NT2/D1 (cell line): ENCODE results near the gene PGLYRP2.
"Not testable (repeated sequence)": the region's sequence is repeated elsewhere in the genome, so short reads cannot be mapped to it uniquely, and the experiment has no call there.

ENCODE experiments used
- DNase-seq: peaks from one replicate; pipeline ENCODE4 v3.0.0-alpha.2; 2011; ENCODE audit warnings: low read depth, low spot score
- H3K27me3 ChIP-seq: 2 replicates; pipeline ENCODE4 v1.6.0; 2011; ENCODE audit warnings: mild to moderate bottlenecking; ENCODE audit not compliant: insufficient read length, insufficient read depth
- H3K36me3 ChIP-seq: 2 replicates; pipeline ENCODE4 v1.6.1; 2011; ENCODE audit warnings: mild to moderate bottlenecking, low read length, mixed read lengths; ENCODE audit not compliant: insufficient read depth, insufficient read length
- H3K4me1 ChIP-seq: 2 replicates; pipeline ENCODE4 v1.5.1; 2011; ENCODE audit not compliant: insufficient read depth, insufficient read length
- H3K4me3 ChIP-seq: 2 replicates; pipeline ENCODE4 v1.5.1; 2011; ENCODE audit warnings: low read depth; ENCODE audit not compliant: insufficient read length
- H3K9ac ChIP-seq: 2 replicates; pipeline ENCODE4 v1.6.0; 2011; ENCODE audit warnings: low read depth; ENCODE audit not compliant: insufficient read length
- H3K9me3 ChIP-seq: 2 replicates; pipeline ENCODE4 v1.5.1; 2011; ENCODE audit warnings: mild to moderate bottlenecking, low read length; ENCODE audit not compliant: insufficient read depth
- SUZ12 ChIP-seq: IDR thresholded peaks from 2 replicates; pipeline ENCODE4 v1.6.1; 2011; ENCODE audit not compliant: insufficient read length, insufficient read depth; ENCODE audit errors: extremely low read depth
- YY1 ChIP-seq: IDR thresholded peaks from 2 replicates; pipeline ENCODE4 v1.6.1; 2011; ENCODE audit not compliant: insufficient read length, insufficient read depth
- ZNF274 ChIP-seq: IDR thresholded peaks from 2 replicates; pipeline ENCODE4 v1.6.1; 2011; ENCODE audit warnings: mild to moderate bottlenecking, low read depth, low read length

The PGLYRP2 gene

GRCh38 chr19:15516363-15516762, 37.1 kb upstream of the PGLYRP2 start:
- H3K9ac ChIP-seq: no peak overlapping the region
- peaks cover 22% of the 10 kb centered on the region; the same call in 1 of the 2 replicates for H3K9me3 ChIP-seq
- no peaks in the 10 kb centered on the region for H3K36me3 ChIP-seq
- no peak overlapping the region for H3K4me3 ChIP-seq
- TF ChIP-seq YY1: no peak
- TF ChIP-seq SUZ12: no peak
- no peak for TF ChIP-seq ZNF274
- no peaks in the 10 kb centered on the region for H3K27me3 ChIP-seq
- no peaks in the 10 kb centered on the region for H3K4me1 ChIP-seq
- no peak for DNase-seq

GRCh38 chr19:15515227-15515625, 35.9 kb upstream of the PGLYRP2 start:
- DNase-seq, H3K36me3 ChIP-seq, H3K4me3 ChIP-seq, H3K9ac ChIP-seq, H3K27me3 ChIP-seq, H3K4me1 ChIP-seq: not testable (repeated sequence)
- H3K9me3 ChIP-seq: peaks cover 22% of the 10 kb centered on the region; the same call in 1 of the 2 replicates

- no peaks in the 10 kb centered on the region for H3K36me3 ChIP-seq
- H3K9ac ChIP-seq: no peak overlapping the region
- peaks cover 25% of the 10 kb centered on the region for H3K27me3 ChIP-seq
- TF ChIP-seq SUZ12 (no peak), YY1 (no peak), ZNF274 (no peak)
- no peak for DNase-seq
- H3K9me3 ChIP-seq: peaks cover 11% of the 10 kb centered on the region; the same call in 1 of the 2 replicates
- no peak overlapping the region for H3K4me3 ChIP-seq
- peaks cover 13% of the 10 kb centered on the region for H3K4me1 ChIP-seq
Measured at GRCh38 chr19:15511671-15512424, 32.5 kb upstream of the PGLYRP2 start.

GRCh38 chr19:15508035-15508710, 28.9 kb upstream of the PGLYRP2 start, which contains the start of gene CYP4F22:
Gene CYP4F22 (plus strand): TSS chr19:15508525. CDS start chr19:15525337, 16,812 bp downstream.
- peaks cover 17% of the 10 kb centered on the region for H3K4me1 ChIP-seq
- H3K9me3 ChIP-seq: no peaks in the 10 kb centered on the region
- H3K27me3 ChIP-seq: peaks cover 25% of the 10 kb centered on the region
- H3K9ac ChIP-seq: peak within 1 kb of the TSS; percentile 74
- H3K36me3 ChIP-seq: no peaks in the 10 kb centered on the region
- DNase-seq: no peak
- no peak for TF ChIP-seq YY1
- no peak for TF ChIP-seq ZNF274
- no peak for TF ChIP-seq SUZ12
- H3K4me3 ChIP-seq: peak within 1 kb of the TSS; percentile 71

- TF ChIP-seq SUZ12 (no peak), ZNF274 (no peak), YY1 (no peak)
- H3K36me3 ChIP-seq: no peaks in the 10 kb centered on the region
- peaks cover 25% of the 10 kb centered on the region for H3K27me3 ChIP-seq
- no peak overlapping the region for H3K4me3 ChIP-seq
- H3K9ac ChIP-seq: peak overlapping the region; percentile 74
- H3K4me1 ChIP-seq: peaks cover 17% of the 10 kb centered on the region
- H3K9me3 ChIP-seq: no peaks in the 10 kb centered on the region
- DNase-seq: no peak
Measured at GRCh38 chr19:15507068-15508034, 28.1 kb upstream of the PGLYRP2 start.

- Histone ChIP-seq H3K9me3 (no peaks in the 10 kb centered on the region), H3K9ac (no peak overlapping the region), H3K4me1 (peaks cover 17% of the 10 kb centered on the region), H3K36me3 (no peaks in the 10 kb centered on the region), H3K4me3 (no peak overlapping the region), H3K27me3 (peaks cover 25% of the 10 kb centered on the region)
- TF ChIP-seq ZNF274 (no peak), YY1 (no peak)
- DNase-seq: no peak
Measured at GRCh38 chr19:15506074-15506571, 26.8 kb upstream of the PGLYRP2 start.
